OCI-M2 (cell line): ENCODE data around the gene ASPN.

ENCODE experiments used
- DNase-seq: peaks from one replicate; lab custom pipeline; 2025; ENCODE audit not compliant: unreplicated experiment; lab: John Stamatoyannopoulos, UW

The ASPN gene

DNA sequence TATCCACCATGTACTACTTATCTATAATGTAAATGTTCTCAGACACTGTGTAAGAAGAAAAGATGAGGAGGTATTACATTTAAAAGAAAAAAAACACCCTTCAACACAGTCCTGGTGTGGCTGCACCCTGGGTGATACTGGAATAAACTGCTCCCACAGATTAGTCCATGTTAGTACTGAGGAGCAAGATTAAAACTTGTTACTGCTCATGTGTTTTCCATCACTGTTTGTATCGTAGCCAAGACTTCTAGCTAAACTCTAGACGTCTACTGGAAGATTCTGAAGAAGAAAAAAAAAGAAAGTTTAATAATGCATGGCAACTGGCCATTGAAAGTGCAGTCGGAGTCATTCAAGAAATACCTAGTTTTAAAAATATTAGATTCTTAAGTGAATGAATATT lies at the start of gene ASPN:
Gene ASPN (minus strand): TSS at position 178 of the 400 bp plus-strand sequence.
- no peak for DNase-seq

DNA sequence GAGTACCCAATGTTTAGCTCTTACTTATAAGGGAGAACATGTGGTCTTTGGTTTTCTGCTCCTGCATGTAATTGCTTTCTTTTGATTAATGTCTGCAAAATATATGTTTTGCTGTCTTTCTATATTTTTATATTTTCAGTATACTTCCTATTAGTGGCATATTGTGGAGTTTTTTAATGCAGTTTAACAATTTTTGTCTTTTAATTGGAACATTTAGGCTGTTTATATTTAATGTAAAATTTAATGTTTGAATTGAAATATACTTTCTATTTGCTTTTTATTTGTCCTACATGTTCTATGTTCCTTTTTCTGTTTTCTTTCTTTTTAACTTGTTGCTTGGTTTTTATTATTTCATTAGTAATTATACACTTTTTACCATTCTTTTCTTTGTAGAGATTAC lies 48.6 kb upstream of the ASPN start:
- no peak for DNase-seq

DNA sequence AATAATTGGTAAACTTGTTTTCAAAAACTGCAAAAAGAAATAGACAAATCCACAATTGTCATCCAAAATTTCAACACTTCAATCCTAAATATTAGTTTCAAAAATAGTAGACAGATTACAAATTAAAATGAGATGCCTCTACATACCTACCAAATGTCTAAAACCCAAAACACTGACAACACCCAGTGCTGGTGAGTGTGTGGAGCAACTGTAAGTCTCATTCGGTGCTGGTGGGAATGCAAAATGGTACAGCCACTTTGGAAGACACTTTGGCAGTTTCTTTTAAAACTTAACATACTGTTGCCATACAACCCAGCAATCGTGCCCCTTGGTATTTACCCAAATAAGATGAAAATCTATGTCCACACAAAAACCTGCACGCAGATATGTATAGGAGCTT lies 46.8 kb upstream of the ASPN start:
- no peak for DNase-seq

DNA sequence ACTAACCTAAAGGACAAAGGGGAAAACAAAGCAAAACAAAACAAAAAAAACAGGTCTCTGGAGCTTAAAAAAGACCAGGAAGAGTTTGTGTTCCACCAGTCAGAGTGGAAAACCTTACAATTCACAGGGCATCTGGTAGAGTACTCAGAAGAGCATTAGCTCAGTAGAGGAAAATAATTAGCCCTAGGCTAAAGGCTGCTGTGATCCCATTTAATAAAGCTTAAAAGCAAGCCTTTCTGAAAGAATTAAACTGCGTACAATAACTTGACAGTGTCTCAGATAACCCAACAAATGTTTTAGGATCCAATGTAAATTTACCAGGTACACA lies 46.2 kb upstream of the ASPN start:
- DNase-seq, result no peak

DNA sequence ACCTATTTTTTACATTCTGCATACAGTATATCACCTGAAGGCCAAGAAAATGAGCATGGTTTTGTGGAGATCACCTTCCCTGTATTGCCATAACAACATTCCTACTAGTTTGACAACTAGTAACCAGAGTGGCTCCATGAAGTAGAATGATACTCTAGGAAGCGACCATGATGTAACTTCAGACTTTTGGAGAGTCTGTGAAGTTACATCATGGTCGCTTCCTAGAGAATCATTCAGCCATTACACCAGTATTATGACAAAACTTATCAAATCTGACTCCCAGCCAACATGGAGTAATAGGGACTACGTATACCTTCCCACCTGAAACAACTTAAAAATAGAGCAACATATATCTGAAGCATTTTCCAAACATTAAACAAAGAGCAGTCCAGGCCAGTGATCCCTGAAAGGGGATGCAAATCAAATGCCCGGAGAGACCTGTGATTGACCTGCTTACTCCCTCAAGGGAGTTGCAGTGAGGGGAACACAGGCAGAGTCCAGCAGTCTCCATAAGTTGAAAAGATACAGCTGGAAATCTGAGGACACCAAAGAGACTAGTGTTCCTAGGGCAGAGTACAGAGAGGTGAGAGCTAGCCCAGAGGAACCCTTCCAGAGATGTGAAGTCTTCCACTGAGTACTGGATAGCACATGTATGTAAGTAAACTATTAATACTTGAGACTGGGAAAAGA lies 45.7 kb upstream of the ASPN start:
- DNase-seq, result no peak

DNA sequence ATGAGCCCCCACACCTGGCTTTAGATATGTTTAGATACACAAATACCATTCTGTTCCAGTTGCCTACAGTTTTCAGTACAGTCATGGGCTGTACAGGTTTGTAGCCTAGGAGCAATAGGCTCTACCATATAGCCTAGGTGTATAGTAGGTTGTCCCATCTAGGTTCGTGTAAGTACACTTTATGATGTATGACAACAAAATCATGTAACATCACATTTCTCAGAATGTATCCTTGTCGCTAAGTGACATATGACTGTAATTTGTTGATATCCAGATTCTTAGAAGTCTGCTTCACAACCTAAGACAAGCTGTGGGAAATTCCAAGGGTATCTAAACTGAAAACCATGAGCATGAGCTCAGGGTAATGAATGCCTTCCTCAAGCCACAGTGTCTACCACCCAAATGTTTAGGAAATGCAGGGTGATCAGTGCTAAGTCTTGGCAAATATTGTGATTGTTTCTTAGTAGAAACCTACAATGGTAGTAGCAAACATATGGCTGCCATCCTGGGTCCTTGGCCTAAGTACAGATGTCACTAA lies 45.1 kb upstream of the ASPN start:
- no peak for DNase-seq

DNA sequence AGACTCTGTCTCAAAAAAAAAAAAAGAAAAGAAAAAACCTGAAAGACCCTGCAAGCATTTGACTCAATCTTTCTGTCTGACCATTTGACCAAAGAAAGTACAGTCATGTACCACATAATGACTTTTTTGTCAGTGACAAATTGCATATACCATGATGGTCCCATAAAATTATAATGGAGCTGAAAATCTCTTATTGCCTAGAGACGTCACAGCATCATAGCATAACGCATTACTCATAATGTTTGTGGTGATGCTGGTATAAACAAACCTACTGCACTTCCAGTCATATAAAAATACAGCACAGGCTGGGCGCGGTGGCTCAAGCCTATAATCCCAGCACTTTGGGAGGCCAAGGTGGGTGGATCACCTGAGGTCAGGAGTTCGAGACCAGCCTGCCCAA lies 43.0 kb upstream of the ASPN start:
- DNase-seq, result no peak

DNA sequence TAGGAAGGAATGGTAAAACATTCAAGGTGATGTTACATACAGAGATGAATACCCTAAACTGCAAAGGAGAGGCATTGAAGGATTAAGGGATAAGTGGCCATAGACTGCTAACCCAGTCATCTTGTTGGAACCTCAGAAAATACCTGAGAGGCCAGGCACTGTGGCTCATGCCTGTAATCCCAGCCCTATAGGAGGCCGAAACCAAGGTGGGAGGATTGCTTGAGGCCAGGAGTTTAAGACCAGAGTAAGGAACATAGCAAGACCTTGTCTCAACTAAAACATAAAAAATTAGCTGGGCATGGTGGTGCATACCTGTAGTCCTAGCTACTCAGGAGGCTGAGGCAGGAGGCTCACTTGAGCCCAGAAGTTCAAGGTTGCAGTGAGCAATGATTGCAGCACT lies 42.6 kb upstream of the ASPN start:
- no peak for DNase-seq

DNA sequence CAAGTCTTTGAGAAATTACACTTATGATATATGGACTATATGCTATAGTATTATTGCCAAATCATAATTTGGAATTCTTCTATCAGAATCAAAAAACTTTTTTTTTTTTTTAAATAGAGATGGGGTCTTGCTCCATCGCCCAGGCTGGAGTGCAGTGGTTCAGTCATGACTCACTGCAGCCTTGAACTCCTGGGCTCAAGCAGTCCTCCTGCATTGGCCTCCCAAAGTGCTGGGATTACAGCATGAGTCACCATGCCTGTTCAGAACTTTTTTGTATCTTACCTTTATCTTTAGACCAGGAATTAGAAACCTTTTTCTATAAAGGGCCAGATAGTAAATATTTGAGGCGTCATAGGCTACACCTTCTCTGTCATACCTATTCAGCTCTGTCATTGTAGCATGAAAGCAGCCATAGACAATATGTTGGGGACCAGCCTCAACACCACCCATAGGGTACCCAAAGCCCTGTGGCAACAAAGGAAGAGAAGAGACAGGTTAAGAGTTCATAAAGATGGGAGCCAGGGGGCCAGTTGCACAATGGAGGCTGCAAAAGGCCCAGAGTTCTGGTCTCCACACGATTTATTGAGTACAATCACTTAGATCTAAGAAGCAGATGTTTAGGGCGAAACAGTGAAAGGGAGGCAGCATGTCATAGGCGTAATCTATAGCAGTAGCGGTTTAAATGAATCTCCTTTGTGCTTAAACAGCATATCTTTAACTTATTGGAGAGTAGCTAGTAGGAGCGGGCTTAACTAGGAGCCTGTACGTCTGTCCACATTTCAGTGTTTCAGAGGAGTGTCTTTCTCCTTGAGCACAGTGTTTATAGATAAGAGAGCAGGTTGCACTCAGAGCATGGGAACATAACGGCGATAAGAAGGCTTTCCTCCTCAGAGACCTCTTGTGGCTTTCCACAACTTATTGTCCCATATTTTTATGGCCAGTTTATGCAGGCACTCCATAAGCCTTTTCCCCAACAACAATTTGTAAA lies 41.0 kb upstream of the ASPN start:
- no peak for DNase-seq

DNA sequence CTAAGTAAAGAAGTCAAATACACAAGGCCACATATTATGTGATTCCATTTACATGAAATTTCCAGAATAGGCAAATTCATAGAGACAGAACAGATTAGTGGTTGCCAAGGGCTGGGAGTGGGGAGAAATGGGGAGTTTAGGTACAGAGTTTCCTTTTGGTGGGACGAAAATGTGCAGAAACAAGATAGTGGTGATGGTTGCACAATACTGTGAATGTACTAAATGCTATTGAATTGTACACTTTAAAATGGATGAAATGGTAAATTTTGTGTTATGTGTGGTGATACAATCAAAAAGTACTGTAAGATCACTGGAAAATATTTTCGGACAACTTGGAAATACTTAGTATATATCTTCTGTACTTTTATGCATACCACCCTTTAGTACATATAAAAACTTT lies 38.5 kb upstream of the ASPN start:
- DNase-seq, result no peak

DNA sequence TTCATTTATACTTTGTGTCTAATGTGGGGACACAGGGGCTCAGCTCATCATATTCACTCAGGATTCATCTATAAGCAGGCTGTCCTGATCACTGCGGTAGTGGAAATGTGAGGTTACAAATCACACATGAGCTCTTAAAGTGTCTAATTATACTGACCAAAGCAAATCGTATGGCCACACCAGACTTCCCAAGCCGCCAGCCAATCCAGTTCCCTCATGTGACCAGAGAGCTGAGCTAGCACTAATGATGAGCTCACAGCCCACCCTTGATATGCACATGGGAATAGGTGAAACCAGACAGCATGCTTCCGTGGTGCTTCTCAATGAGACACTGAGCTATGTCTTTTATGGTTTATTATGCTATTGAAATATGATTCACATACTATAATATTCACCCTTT lies 35.9 kb upstream of the ASPN start:
- DNase-seq, result no peak

DNA sequence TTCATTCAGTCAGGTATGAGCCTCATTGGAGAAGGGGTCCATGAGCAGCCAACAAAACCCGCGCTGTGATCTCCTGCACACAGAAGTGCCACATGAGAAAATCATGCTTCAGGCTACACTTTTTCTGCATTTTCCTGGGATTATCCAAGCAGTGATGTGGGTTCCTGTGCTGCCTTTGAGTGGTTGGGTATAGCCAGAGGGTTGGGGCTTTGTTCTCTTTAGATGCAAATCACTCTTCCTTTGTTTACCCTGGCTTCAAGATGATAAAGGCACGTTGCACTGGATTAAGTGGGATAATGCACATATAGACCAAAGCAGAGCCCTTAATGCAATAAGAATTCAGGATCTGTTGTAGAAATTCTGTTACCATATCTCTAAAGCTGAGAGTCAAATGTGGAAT lies 34.7 kb upstream of the ASPN start:
- no peak for DNase-seq

DNA sequence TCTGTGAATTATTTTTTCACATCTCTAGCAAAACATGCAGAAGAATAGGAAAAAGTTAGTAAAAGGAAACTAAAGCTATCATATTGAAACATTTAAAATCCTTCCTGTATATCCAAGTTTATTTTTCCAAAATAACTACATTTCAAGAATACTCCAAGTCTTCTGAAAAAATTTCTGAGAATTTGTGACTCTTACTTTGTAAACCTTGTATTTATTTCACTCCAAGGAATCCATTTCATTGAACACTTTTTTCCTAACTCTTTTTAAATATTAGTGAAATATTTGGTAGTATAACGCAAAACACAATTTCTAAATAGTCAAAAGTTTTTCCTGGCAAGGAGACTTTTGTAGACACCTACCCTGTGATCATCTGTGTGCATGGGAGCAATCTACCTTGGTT lies 34.2 kb upstream of the ASPN start:
- DNase-seq, result no peak

DNA sequence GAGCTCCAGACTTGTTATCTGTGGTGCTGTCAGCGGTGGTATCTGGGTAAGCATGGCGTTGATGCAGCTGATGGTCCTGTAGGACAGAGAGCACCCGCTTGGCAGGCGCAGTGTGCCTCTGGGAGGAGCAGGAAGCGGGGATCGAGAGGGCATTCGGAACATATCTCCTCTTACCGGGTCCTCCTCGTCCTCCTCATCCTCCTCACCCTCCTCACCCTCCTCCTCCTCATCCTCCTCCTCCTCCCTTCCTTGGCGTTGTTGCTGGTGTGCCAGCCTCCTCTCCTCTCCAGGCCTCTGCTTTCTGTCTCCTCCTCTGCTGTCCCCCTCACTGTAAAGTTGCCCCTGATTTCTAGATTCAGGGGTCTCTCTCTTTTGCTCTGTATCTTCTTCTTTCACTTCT lies 32.3 kb upstream of the ASPN start:
- no peak for DNase-seq

DNA sequence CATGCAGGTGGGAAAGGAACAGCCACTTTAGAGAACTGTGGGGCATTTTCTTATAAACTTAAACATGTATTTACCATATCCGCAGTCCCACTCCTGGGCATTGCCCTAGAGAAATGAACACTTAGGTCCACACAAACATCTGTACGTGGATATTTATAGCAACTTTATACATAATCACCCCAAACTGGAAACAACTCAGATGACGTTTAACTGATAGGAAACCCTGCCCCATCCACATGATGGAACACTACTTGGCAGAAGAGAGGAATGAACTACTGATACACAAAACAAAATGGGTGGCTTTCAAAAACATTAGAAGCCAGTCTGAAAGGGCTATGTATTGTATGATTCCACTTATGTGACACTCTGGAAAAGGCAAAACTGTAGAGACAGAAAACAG lies 31.0 kb upstream of the ASPN start:
- DNase-seq, result no peak

DNA sequence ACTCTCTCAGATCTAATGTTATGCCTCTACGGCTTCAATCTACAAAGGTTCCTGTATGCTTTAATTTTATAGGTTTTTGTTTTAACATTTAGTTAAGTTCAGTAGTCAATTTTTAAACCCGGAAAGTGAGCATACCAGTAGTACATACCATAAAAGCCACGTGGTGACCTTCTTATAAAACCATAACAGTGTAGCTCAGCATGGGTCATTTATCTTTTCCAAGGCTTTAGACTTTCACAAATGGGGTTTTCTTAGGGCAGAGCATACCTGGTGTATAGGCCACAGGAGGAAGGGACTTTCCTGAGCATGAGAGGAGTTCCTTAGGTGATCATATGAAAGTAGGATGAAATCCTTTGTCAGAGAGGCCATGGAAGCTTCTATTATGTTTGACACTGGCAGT lies 30.3 kb upstream of the ASPN start:
- DNase-seq, result no peak

DNA sequence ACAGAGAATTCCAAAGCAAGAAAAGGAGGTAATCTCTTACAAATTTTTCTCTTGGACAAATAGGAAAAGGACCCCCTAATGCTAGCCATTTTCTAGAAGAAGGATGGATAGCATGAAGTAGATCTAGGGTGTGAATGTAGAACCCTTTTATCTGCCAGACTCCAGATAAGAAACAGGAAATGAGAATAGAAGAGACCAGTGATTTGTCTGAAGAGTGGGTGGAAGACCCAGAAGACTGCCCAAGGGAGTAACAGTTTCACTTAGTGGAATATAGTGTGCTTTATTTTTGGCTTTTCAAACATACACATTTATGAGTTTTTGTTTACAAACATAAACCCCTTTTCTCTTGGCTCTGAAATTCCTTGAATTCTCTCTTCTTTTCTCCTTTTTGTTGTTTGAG lies 28.4 kb upstream of the ASPN start:
- no peak for DNase-seq

DNA sequence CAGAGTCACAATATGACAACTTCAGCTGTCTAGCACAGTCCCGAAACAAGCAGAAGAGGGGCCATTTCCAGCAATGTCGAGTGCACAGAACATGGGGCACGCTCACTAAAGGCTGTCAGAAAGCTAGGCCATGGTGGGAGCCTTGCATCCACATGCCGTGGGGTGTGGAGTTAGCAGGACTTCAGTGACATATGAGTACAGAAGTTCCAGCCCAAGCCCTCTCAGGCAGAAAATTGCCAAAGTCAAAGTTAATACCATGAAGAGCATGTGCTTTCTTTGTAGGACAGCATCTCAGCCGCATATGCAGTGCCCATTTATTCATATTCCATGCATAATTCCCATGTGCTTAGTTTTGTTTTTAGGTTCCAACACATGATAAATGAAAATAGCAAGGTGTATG lies 26.7 kb upstream of the ASPN start:
- DNase-seq, result no peak

DNA sequence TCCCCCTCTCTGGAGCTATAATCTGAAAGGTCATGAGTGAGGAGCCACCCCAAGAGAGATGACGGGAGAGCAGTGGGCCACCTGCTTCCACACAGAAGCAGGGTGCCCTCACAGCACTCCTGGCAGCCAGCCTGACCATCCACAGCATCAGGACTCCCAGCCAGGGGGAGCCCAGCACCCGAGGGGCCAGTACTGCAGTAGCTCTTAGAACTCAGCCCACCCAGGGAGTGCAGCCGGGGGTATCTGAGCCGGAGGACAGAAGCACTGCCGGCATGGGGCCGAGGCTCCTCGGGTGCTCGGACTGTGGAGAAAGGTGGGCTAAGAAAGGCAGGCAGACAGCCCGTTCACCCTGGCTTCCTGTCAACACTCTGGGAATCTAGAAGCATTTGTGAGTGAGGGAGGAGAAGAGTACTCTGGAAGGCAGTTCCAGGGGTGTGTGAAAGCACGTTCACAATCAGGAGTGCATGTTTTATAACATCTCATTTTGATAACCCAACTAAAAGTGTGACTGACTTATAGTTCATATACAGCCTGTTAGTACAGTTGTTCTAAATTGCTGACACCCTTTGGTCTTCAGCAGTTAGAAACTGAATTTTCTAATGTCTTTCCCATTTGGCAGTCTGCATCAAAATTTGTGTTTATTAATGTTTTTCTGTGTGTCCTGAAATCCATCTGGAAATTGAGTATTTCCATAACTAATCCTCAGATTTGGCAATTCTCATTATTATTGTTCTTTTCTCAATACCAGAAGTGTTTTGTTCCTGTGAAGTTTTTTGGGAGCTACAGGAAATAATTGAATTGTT lies 25.9 kb upstream of the ASPN start:
- DNase-seq, result no peak

DNA sequence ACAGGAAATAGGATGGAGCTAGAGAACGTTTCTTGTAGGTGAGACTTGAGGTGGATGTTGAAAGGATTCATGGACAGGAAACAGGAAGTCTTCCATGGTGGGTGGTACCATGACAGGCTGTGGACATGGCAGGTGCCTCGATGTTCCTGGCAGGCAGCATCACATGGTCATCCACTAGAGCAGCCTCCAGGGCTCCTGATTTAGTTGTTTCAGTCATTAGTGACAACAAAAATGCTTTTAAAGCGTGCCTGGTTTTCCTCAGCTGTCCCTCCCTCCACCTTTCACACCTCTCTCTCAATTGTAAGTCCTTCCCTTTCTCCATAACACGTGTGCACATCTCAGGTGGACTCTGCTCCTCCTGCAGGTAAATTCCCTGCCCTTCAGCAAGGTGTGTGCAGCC lies 25.2 kb upstream of the ASPN start:
- DNase-seq, result no peak

DNA sequence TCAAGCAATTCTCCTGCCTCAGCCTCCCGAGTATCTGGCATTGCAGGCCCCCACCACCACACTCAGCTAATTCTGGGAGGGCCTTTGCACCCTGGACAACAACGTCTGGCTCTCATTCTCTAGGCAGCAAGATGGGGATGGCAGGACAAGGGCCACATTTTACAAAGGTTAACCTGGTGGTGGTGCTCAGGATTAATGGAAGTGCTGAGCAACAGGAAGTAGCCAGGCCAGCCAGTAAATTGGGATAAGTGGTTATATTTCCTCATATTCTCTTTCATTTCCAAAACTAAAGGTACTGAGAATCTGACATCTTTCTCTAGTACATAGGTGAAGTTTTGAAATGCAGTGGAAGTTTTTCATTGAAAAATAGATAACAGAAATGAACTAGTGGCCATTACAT lies 24.7 kb upstream of the ASPN start:
- no peak for DNase-seq
